GM18909 (cell line): ENCODE results near the gene ELAVL1.
"Not testable (repeated sequence)": the region's sequence is repeated elsewhere in the genome, so short reads cannot be mapped to it uniquely, and the experiment has no call there.

Experiments
- ATAC-seq: cut with Tn5 transposase; IDR thresholded peaks from one replicate; pipeline ENCODE4 v1.9.1; 2021; ENCODE audit warnings: mild to moderate bottlenecking; ENCODE audit not compliant: unreplicated experiment, poor library complexity

ELAVL1 gene

GRCh38 chr19:7943444-7944176, 61.8 kb downstream of the ELAVL1 start, which contains the start of gene TIMM44:
TIMM44 (minus strand) TSS chr19:7943666; CDS start chr19:7943651, 15 bp downstream.
- ATAC-seq: peak; percentile 97

- no peak for ATAC-seq
Observed at GRCh38 chr19:7942981-7943443, 62.4 kb downstream of the ELAVL1 start.

- ATAC-seq: no peak
Observed at GRCh38 chr19:7941895-7942596, 63.4 kb downstream of the ELAVL1 start.

- no peak for ATAC-seq
Observed at GRCh38 chr19:7940841-7941240, 64.6 kb downstream of the ELAVL1 start.

GRCh38 chr19:7934766-7935165, 70.7 kb downstream of the ELAVL1 start:
- no peak for ATAC-seq

GRCh38 chr19:7933828-7934725, 71.4 kb downstream of the ELAVL1 start:
- ATAC-seq: no peak

GRCh38 chr19:7933411-7933810, 72.0 kb downstream of the ELAVL1 start:
- no peak for ATAC-seq

GRCh38 chr19:7932930-7933300, 72.5 kb downstream of the ELAVL1 start:
- no peak for ATAC-seq

GRCh38 chr19:7932276-7932929, 73.0 kb downstream of the ELAVL1 start:
- no peak for ATAC-seq

GRCh38 chr19:7931221-7932061, 74.0 kb downstream of the ELAVL1 start:
- no peak for ATAC-seq

GRCh38 chr19:7930765-7931164, 74.7 kb downstream of the ELAVL1 start:
- no peak for ATAC-seq

GRCh38 chr19:7930030-7930429, 75.4 kb downstream of the ELAVL1 start:
- not testable (repeated sequence) for ATAC-seq

- ATAC-seq: no peak
Observed at GRCh38 chr19:7928741-7929701, 76.4 kb downstream of the ELAVL1 start.

GRCh38 chr19:7928334-7928706, 77.1 kb downstream of the ELAVL1 start:
- no peak for ATAC-seq

GRCh38 chr19:7927605-7928333, 77.7 kb downstream of the ELAVL1 start:
- no peak for ATAC-seq

- ATAC-seq: no peak
Observed at GRCh38 chr19:7926727-7927604, 78.5 kb downstream of the ELAVL1 start.
